ENCODE results near the gene CAMK1G. TPM values are rescaled to one million over a fixed set of nuclear protein-coding genes. Genes with fewer than 3 reads are reported as not detected.

Gene CAMK1G
- total RNA-seq, 1 donor from 2014 or later: not detected

GRCh38 chr1:209611771-209612570 is 28.5 kb downstream of the CAMK1G start:
- DNase-seq: no peak
- intact Hi-C loops (cut with micrococcal nuclease): no loop called here
- no peaks in the 10 kb centered on the region for H3K27me3 ChIP-seq (ENCODE audit: low read depth)
- no peaks in the 10 kb centered on the region for H3K9me3 ChIP-seq (replicated peaks)
- H3K4me1 ChIP-seq: peaks cover 14% of the 10 kb centered on the region
- no peak overlapping the region for H3K4me3 ChIP-seq
- H3K36me3 ChIP-seq: no peaks in the 10 kb centered on the region
- H3K27ac ChIP-seq (replicated peaks): no peak overlapping the region
- no peak for TF ChIP-seq CTCF (IDR thresholded peaks at IDR 0.05; ENCODE audit: borderline replicate concordance)

GRCh38 chr1:209612646-209613399 is 29.3 kb downstream of the CAMK1G start:
- Histone ChIP-seq H3K27me3 (ENCODE audit: low read depth) (no peaks in the 10 kb centered on the region), H3K36me3 (no peaks in the 10 kb centered on the region), H3K27ac (replicated peaks) (no peak overlapping the region), H3K9me3 (replicated peaks) (no peaks in the 10 kb centered on the region), H3K4me3 (no peak overlapping the region), H3K4me1 (peaks cover 23% of the 10 kb centered on the region)
- no peak for DNase-seq
- TF ChIP-seq CTCF (IDR thresholded peaks at IDR 0.05; ENCODE audit: borderline replicate concordance): no peak
- intact Hi-C loops (cut with micrococcal nuclease): no loop called here

GRCh38 chr1:209613400-209614150 is 30.1 kb downstream of the CAMK1G start:
- Histone ChIP-seq H3K4me1 (peaks cover 30% of the 10 kb centered on the region), H3K27me3 (ENCODE audit: low read depth) (no peaks in the 10 kb centered on the region), H3K36me3 (no peaks in the 10 kb centered on the region), H3K27ac (replicated peaks) (no peak overlapping the region), H3K9me3 (replicated peaks) (no peaks in the 10 kb centered on the region), H3K4me3 (no peak overlapping the region)
- intact Hi-C loops (cut with micrococcal nuclease): no loop called here
- DNase-seq: no peak
- TF ChIP-seq CTCF (IDR thresholded peaks at IDR 0.05; ENCODE audit: borderline replicate concordance): no peak

- no peak for DNase-seq
- Histone ChIP-seq H3K27me3 (ENCODE audit: low read depth) (no peaks in the 10 kb centered on the region), H3K4me1 (peaks cover 35% of the 10 kb centered on the region), H3K9me3 (replicated peaks) (no peaks in the 10 kb centered on the region), H3K4me3 (no peak overlapping the region), H3K27ac (replicated peaks) (no peak overlapping the region), H3K36me3 (no peaks in the 10 kb centered on the region)
- intact Hi-C loops (cut with micrococcal nuclease): no loop called here
- no peak for TF ChIP-seq CTCF (IDR thresholded peaks at IDR 0.05; ENCODE audit: borderline replicate concordance)
These were observed 30.6 kb downstream of the CAMK1G start for GRCh38 chr1:209614151-209614420.

GRCh38 chr1:209614906-209615305 is 31.4 kb downstream of the CAMK1G start:
- no peaks in the 10 kb centered on the region for H3K36me3 ChIP-seq
- no peak for DNase-seq
- H3K4me1 ChIP-seq: peaks cover 42% of the 10 kb centered on the region
- intact Hi-C loops (cut with micrococcal nuclease): no loop called here
- no peak overlapping the region for H3K27ac ChIP-seq (replicated peaks)
- TF ChIP-seq CTCF (IDR thresholded peaks at IDR 0.05; ENCODE audit: borderline replicate concordance): no peak
- H3K4me3 ChIP-seq: no peak overlapping the region
- no peaks in the 10 kb centered on the region for H3K27me3 ChIP-seq (ENCODE audit: low read depth)
- H3K9me3 ChIP-seq (replicated peaks): no peaks in the 10 kb centered on the region

All from left ventricle myocardium inferior (tissue), 1 donor.